Epidermal melanocyte (primary cell): ENCODE data around the gene CAMK2B.

Source experiments
- DNase-seq: peaks from one replicate; pipeline ENCODE4 v3.0.0; 2011; ENCODE audit warnings: low spot score; ENCODE audit not compliant: insufficient read length

Gene CAMK2B

GRCh38 chr7:44309271-44310091, 15.9 kb downstream of the CAMK2B start:
- no peak for DNase-seq

- no peak for DNase-seq
Observed at GRCh38 chr7:44308596-44309270, 16.7 kb downstream of the CAMK2B start.

GRCh38 chr7:44307905-44308595, 17.3 kb downstream of the CAMK2B start:
- no peak for DNase-seq

GRCh38 chr7:44307301-44307900, 18.0 kb downstream of the CAMK2B start:
- DNase-seq = no peak

- DNase-seq = no peak
Observed at GRCh38 chr7:44306606-44307005, 18.8 kb downstream of the CAMK2B start.

GRCh38 chr7:44305564-44306507, 19.6 kb downstream of the CAMK2B start:
- no peak for DNase-seq

GRCh38 chr7:44294325-44295069, 30.9 kb downstream of the CAMK2B start:
- DNase-seq = no peak

- DNase-seq = no peak
Observed at GRCh38 chr7:44293561-44294324, 31.7 kb downstream of the CAMK2B start.

- DNase-seq = no peak
Observed at GRCh38 chr7:44292876-44293560, 32.4 kb downstream of the CAMK2B start.

GRCh38 chr7:44292420-44292817, 33.0 kb downstream of the CAMK2B start:
- no peak for DNase-seq

GRCh38 chr7:44291733-44292419, 33.5 kb downstream of the CAMK2B start:
- no peak for DNase-seq

GRCh38 chr7:44291066-44291732, 34.2 kb downstream of the CAMK2B start:
- no peak for DNase-seq

GRCh38 chr7:44290252-44290620, 35.2 kb downstream of the CAMK2B start:
- no peak for DNase-seq

- DNase-seq = no peak
Observed at GRCh38 chr7:44289341-44290251, 35.8 kb downstream of the CAMK2B start.

- no peak for DNase-seq
Observed at GRCh38 chr7:44288811-44289340, 36.5 kb downstream of the CAMK2B start.

GRCh38 chr7:44288381-44288685, 37.1 kb downstream of the CAMK2B start:
- DNase-seq = no peak
